ENCODE data around the gene NPL.

DNA sequence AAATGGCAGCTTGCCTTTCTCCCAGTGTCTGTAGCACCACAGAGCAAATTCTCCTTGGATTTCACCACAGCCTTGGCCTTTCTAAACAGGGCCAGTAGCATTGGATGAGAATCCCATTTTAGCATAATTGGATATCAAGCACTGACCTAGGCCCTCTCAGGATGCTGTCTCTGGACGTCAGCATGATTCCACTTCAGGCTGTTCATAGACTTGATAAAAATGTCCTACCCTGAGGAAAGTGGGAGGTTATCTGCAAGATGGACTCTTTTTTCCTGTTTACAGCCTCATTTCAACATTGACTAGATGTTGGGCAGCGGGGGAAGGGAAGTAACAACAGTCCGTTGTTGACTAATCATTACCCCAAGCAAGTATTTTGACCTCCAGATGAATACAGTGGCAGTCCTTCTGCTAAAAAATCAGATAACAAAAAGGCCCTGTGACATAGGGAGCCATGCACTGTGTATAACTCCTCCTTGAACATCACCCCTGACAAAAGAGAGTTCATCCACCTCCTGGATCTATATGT, 5.2 kb downstream of the NPL start:
- no peak for TF ChIP-seq CTCF (conservative IDR thresholded peaks at IDR 0.05)
- no peak for TF ChIP-seq ZFX (IDR thresholded peaks at IDR 0.05)
